Renal cortex interstitium (tissue), 11 donors: ENCODE measurements around the gene FOXL3. TPM values are rescaled to one million over a fixed set of nuclear protein-coding genes. Genes with fewer than 3 reads are reported as not detected.

ENCODE experiments used
- DNase-seq, 11 donors: peaks; one replicate each; pipeline ENCODE4 v3.0.0-alpha.2; 2013; ENCODE audit warnings: low read depth in 9 of 11, low spot score in 4 of 11; ENCODE audit errors: extremely low read depth in 1 of 11
- polyA plus RNA-seq, 3 donors: library from polyadenylated mRNA; unstranded; fragments of 120-200 nt; gene quantifications; one replicate each; pipeline ENCODE4 v1.2.1, GENCODE V29; 2013; ENCODE audit not compliant: insufficient read length in 3 of 3

Gene FOXL3
- polyA plus RNA-seq, 3 donors: 0.23 TPM; not detected in 2

- DNase-seq: no peak
These were observed 21.8 kb downstream of the FOXL3 start for GRCh38 chr7:311796-312195.

- no peak for DNase-seq
These were observed 22.5 kb downstream of the FOXL3 start for GRCh38 chr7:312424-312823.

GRCh38 chr7:314853-315252 is 24.9 kb downstream of the FOXL3 start:
- no peak for DNase-seq

- no peak for DNase-seq
These were observed 25.7 kb downstream of the FOXL3 start for GRCh38 chr7:315516-316265.

GRCh38 chr7:317643-318405 is 27.9 kb downstream of the FOXL3 start:
- DNase-seq: no peak

- no peak for DNase-seq
These were observed 28.5 kb downstream of the FOXL3 start for GRCh38 chr7:318476-318875.

GRCh38 chr7:318878-319661 is 29.1 kb downstream of the FOXL3 start:
- DNase-seq: no peak

GRCh38 chr7:320297-320696 is 30.3 kb downstream of the FOXL3 start:
- no peak for DNase-seq

GRCh38 chr7:322111-322671 is 32.2 kb downstream of the FOXL3 start:
- DNase-seq: peak in 3 of 11 donors; percentile 47 to 57 (median 53)

GRCh38 chr7:322708-323111 is 32.7 kb downstream of the FOXL3 start:
- no peak for DNase-seq

- DNase-seq: no peak
These were observed 33.4 kb downstream of the FOXL3 start for GRCh38 chr7:323410-323809.

- DNase-seq: no peak
These were observed 34.0 kb downstream of the FOXL3 start for GRCh38 chr7:324011-324410.

- no peak for DNase-seq
These were observed 35.3 kb downstream of the FOXL3 start for GRCh38 chr7:325051-325798.

GRCh38 chr7:325811-326210 is 35.8 kb downstream of the FOXL3 start:
- no peak for DNase-seq

GRCh38 chr7:326273-326672 is 36.3 kb downstream of the FOXL3 start:
- no peak for DNase-seq

GRCh38 chr7:326809-327232 is 36.9 kb downstream of the FOXL3 start:
- peak in 8 of 11 donors; percentile 40 to 88 (median 70) for DNase-seq

GRCh38 chr7:327233-327931 is 37.4 kb downstream of the FOXL3 start:
- DNase-seq: no peak

- no peak for DNase-seq
These were observed 38.2 kb downstream of the FOXL3 start for GRCh38 chr7:327991-328702.
